KMS-11 (cell line): ENCODE measurements around the gene NT5C3B.
A peak's percentile ranks its signal among the peaks of the same experiment; 100 is the strongest.
"Not testable (repeated sequence)": the region's sequence is repeated elsewhere in the genome, so short reads cannot be mapped to it uniquely, and the experiment has no call there.

ENCODE experiments used
- H2AFZ ChIP-seq: fragments of 200-600 bp; sonication (generic); 2 replicates; pipeline ENCODE4 v1.6.1; 2016; ENCODE audit warnings: antibody characterized with exemption, mixed run types, low read depth
- H3K27ac ChIP-seq: fragments of 200-600 bp; sonication (generic); 2 replicates; pipeline ENCODE4 v1.6.1; 2016; ENCODE audit warnings: mild to moderate bottlenecking, mixed run types
- H3K27me3 ChIP-seq: fragments of 200-600 bp; sonication (generic); 2 replicates; pipeline ENCODE4 v1.6.1; 2017; ENCODE audit warnings: mild to moderate bottlenecking, low read depth, mixed run types, moderate library complexity; ENCODE audit not compliant: insufficient read depth
- H3K36me3 ChIP-seq: fragments of 200-600 bp; sonication (generic); 2 replicates; pipeline ENCODE4 v1.6.1; 2017; ENCODE audit warnings: mild to moderate bottlenecking, mixed run types; ENCODE audit not compliant: insufficient read depth
- H3K4me1 ChIP-seq: fragments of 200-600 bp; sonication (generic); 2 replicates; pipeline ENCODE4 v1.6.1; 2016; ENCODE audit warnings: mild to moderate bottlenecking, low read depth, mixed run types; ENCODE audit not compliant: poor library complexity, severe bottlenecking
- H3K4me2 ChIP-seq: fragments of 200-600 bp; sonication (generic); 2 replicates; pipeline ENCODE4 v1.7.0; 2016; ENCODE audit warnings: mild to moderate bottlenecking, mixed run types
- H3K4me3 ChIP-seq: fragments of 200-600 bp; sonication (generic); IDR thresholded peaks from 2 replicates; pipeline ENCODE4 v1.6.1; 2017; ENCODE audit warnings: low read depth, low read length, mixed read lengths; ENCODE audit not compliant: insufficient read depth
- H3K79me2 ChIP-seq: fragments of 200-600 bp; sonication (generic); 2 replicates; pipeline ENCODE4 v1.6.1; 2016; ENCODE audit warnings: low read depth, mixed run types; ENCODE audit not compliant: insufficient read depth
- H3K9ac ChIP-seq: fragments of 200-600 bp; sonication (generic); 2 replicates; pipeline ENCODE4 v1.6.1; 2016; ENCODE audit warnings: mild to moderate bottlenecking, mixed run types
- H4K20me1 ChIP-seq: fragments of 200-600 bp; sonication (generic); 2 replicates; pipeline ENCODE4 v1.6.1; 2016; ENCODE audit warnings: mild to moderate bottlenecking, mixed run types; ENCODE audit not compliant: insufficient read depth
- CTCF ChIP-seq: fragments of 200-600 bp; sonication (generic); conservative IDR thresholded peaks from 2 replicates; pipeline ENCODE4 v1.6.1; 2017; ENCODE audit warnings: low read depth, mild to moderate bottlenecking, antibody characterized with exemption, low read length, moderate library complexity, mixed read lengths

NT5C3B gene

GRCh38 chr17:41835800-41836549 is at the start of gene NT5C3B:
NT5C3B (minus strand) TSS chr17:41836232; CDS start chr17:41836193, 39 bp downstream.
- Histone ChIP-seq H3K9ac (peak within 1 kb of the TSS; percentile 75), H3K27me3 (no peaks in the 10 kb centered on the region), H3K4me1 (peaks cover 17% of the 10 kb centered on the region), H3K27ac (peak within 1 kb of the TSS; percentile 8; the same call in 1 of the 2 replicates), H2AFZ (peak within 1 kb of the TSS; percentile 100), H4K20me1 (no peaks in the 10 kb centered on the region), H3K4me3 (no peak within 1 kb of the TSS), H3K79me2 (no peaks in the 10 kb centered on the region; the same call in 1 of the 2 replicates), H3K36me3 (no peaks in the 10 kb centered on the region; the same call in 1 of the 2 replicates), H3K4me2 (peak within 1 kb of the TSS; percentile 99)
- TF ChIP-seq CTCF, result no peak

- no peak overlapping the region for H3K9ac ChIP-seq
- no peaks in the 10 kb centered on the region for H3K4me1 ChIP-seq
- no peak overlapping the region for H3K4me3 ChIP-seq
- TF ChIP-seq CTCF, result peak; percentile 64
- no peak overlapping the region for H3K4me2 ChIP-seq
- no peaks in the 10 kb centered on the region for H4K20me1 ChIP-seq
- H3K79me2 ChIP-seq, result no peaks in the 10 kb centered on the region
- H3K36me3 ChIP-seq, result peaks cover 23% of the 10 kb centered on the region
- no peak overlapping the region for H3K27ac ChIP-seq
- H3K27me3 ChIP-seq, result no peaks in the 10 kb centered on the region
- H2AFZ ChIP-seq, result no peak overlapping the region
Measured at GRCh38 chr17:41885733-41886132, 49.7 kb upstream of the NT5C3B start.

GRCh38 chr17:41882756-41883155 is 46.7 kb upstream of the NT5C3B start:
- Histone ChIP-seq H4K20me1 (no peaks in the 10 kb centered on the region), H3K4me2 (no peak overlapping the region), H3K36me3 (peaks cover 33% of the 10 kb centered on the region; the same call in 1 of the 2 replicates), H3K27ac (no peak overlapping the region), H3K4me3 (no peak overlapping the region), H3K79me2 (no peaks in the 10 kb centered on the region), H3K9ac (no peak overlapping the region), H3K4me1 (no peaks in the 10 kb centered on the region), H3K27me3 (no peaks in the 10 kb centered on the region), H2AFZ (no peak overlapping the region)
- no peak for TF ChIP-seq CTCF

GRCh38 chr17:41880130-41880529 is 44.1 kb upstream of the NT5C3B start:
- no peak overlapping the region for H2AFZ ChIP-seq
- TF ChIP-seq CTCF, result no peak
- H3K4me3 ChIP-seq, result no peak overlapping the region
- H3K27ac ChIP-seq, result no peak overlapping the region
- no peak overlapping the region for H3K4me2 ChIP-seq
- no peaks in the 10 kb centered on the region for H3K27me3 ChIP-seq
- no peaks in the 10 kb centered on the region for H3K79me2 ChIP-seq
- peaks cover 24% of the 10 kb centered on the region; the same call in 1 of the 2 replicates for H3K36me3 ChIP-seq
- no peaks in the 10 kb centered on the region for H4K20me1 ChIP-seq
- no peak overlapping the region for H3K9ac ChIP-seq
- no peaks in the 10 kb centered on the region for H3K4me1 ChIP-seq

- not testable (repeated sequence) for H2AFZ ChIP-seq, H4K20me1 ChIP-seq, H3K27ac ChIP-seq, H3K4me2 ChIP-seq, H3K4me1 ChIP-seq, H3K27me3 ChIP-seq, H3K4me3 ChIP-seq, H3K9ac ChIP-seq, H3K79me2 ChIP-seq
- peaks cover 18% of the 10 kb centered on the region; the same call in 1 of the 2 replicates for H3K36me3 ChIP-seq
Measured at GRCh38 chr17:41874293-41874670, 38.2 kb upstream of the NT5C3B start.
